ENCODE measurements around the gene NUP160.
"Not testable (repeated sequence)": the region's sequence is repeated elsewhere in the genome, so short reads cannot be mapped to it uniquely, and the experiment has no call there.

NUP160 gene

DNA sequence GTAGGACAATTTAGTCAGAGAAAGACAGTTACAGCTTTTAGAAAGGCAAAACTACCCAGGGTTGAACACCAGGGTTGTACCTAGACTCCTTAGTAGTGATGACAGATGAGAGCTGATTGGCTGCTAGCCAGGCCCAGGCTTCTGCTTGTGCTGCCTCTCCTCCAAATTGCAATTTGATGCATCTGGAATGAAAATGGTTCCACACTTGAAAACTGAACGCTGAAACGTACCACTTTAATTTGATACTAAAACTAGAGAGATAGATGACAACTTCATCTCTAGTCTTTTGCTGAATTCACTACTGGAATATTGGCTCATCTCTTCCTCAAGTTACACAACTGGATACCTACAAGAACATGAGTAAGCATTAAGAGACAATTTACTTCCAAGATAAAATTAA, 61.8 kb downstream of the NUP160 start:
- DNase-seq (ENCODE audit: low read depth), result no peak

DNA sequence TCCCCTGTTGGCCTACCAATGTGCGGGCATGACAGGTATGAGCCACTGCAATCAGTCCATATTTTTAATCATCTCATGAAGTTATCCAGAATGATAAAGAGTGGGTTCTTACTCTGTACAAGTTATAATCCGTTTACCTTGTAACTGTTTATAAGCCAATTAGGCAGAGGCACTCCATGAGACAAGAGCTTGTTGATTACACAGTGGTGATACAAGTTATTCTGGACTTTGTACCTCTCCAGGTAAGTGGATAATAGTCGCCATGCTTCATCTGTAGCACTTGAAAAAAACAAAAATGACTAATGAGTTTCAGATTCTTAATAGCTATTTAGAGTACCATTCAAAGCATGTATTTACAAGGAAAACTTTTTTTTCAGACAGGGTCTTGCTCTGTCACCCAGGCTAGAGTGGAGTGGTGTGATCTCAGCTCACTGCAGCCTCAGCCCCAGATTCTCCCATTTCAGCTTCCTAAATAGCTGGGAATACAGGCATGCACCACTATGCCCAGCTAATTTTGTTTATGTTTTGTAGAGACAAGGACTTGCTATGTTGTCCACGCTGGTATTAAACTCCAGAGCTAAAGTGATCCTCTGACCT, 63.3 kb downstream of the NUP160 start:
- DNase-seq (ENCODE audit: low read depth), result no peak

DNA sequence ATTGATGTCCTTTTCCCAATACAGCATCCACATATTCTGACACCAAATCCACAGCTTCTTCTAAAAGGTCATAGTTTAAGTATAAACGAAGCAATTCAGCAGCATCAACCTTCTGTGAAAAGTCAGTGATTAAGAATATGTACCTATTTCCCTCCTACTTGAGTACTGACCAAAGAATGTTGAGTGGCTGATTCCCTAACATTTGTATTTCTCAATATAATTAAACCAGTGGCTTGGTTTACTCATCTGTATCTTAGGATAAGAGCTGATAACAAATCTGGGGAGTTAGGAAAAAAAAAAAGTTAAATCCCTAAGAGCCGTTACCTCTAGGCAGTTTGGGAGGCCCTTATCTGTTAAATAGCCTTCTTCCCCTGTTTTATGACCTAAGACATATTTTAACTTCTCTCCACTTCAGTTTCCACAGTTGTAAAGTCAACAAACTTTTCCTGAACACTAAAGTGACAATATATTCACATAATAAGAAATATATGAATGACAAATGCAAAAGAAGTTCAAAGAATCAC, 65.0 kb downstream of the NUP160 start:
- no peak for DNase-seq (ENCODE audit: low read depth)

DNA sequence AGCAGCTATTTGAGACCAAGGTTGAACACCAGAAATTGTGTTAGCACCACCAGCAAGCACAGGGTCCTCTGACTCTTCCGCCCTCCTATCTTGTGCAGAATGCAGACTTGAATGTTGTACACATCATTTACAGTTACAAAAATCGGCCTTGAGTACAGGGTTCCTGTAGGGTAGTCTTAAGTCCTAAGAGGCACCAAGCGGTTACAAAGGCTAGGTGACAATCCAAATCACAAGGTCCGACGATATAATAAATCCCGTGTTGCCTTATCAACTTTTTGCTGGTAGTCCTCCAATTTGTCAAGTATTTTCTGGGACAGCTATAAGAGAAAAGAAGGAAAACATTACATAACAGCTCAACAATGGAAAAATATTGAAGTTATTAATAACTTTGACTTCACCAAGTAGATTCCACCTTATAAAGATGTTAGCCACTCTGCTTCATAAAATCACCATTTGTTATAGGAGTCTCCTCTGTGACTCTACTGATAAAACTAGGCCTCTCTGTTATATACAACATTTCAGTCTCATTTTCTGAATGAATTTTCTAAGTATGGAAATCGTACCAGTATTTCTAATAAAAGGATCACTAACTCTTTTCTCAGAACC, 69.2 kb downstream of the NUP160 start:
- DNase-seq (ENCODE audit: low read depth), result no peak

DNA sequence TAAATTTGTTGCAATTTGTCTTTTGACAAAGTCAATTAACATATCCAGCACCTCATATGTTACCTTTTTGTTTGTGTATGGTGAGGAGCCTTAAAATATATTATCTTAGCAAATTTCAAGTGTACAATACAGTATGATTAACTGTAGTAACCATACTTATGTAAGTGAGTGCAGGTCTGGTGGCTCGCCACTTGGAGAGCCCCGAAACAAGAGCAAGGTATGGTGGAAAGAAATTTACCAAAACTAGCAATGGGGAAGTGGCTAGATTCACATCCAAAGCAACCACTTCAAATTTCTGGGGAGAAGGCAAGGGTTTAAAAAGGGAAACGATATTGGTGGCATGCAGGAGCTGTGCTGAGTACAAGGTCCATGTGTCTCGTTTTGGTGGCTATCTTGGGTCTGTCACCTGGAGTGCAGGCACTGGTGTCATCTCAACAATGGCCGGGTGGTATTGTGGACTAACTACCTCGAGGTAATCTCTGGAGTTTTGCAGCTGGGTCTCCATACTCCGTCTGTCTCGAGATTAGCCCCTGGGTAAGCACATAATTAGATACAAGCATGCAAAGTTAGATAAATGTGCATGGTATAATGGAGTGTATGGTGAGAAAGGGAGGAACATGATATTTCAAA, 72.8 kb downstream of the NUP160 start:
- DNase-seq (ENCODE audit: low read depth), result no peak

DNA sequence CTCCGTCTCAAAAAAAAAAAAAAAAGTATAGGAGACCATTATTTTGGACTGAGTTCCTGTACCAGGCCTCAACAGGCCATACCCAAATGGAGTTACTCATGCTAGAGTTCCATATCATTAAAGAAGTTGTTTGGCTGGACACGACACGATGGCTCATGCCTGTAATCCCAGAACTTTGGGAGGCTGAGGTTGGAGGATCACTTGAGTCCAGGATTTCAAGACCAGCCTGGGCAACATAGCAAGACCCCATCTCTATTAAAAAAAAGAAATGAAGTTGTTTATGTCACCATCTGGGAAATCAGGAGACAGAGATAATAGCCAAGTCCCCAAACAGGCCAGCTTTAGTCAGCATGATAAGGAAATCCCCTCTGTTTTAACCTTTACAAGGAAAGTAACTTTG, 74.3 kb downstream of the NUP160 start:
- no peak for DNase-seq (ENCODE audit: low read depth)

DNA sequence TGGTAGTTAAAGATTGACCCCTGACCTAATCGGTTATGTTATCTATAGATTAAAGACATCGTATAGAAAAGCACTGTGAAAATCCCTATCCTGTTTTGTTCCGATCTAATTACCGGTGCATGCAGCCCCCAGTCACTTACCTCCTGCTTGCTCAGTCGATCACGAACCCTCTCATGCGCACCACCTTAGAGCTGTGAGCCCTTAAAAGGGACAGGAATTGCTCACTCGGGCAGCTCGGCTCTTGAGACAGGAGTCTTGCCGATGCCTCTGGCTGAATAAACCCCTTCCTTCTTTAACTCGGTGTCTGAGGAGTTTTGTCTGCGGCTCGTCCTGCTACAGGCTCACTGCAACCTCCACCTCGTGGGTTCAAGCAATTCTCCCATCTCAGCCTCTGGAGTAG, 78.6 kb downstream of the NUP160 start:
- DNase-seq (ENCODE audit: low read depth), result not testable (repeated sequence)

DNA sequence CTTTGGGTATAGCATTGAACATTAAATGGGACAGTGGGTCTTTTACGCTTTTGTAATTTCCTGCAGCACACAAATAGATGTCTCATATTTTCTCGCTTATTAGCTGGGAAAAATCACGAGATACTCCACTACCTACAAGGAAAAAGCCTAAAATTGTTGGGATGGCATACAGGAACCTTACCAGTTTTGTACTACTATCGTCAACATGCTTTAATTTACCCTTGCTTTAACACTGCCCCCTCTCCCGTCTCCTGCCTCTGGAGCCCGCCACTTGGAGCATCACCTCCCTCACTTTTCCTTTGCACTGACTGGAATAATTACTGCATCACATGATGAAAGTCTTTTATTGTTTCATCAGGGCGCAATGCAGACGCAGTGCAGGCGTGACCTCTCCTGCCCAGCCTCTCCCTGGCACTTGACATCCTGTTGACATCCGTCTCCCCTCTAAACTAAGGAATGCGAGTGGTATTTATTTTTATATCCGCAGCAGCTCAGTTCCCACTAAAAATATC, 80.0 kb downstream of the NUP160 start:
- DNase-seq (ENCODE audit: low read depth), result no peak

DNA sequence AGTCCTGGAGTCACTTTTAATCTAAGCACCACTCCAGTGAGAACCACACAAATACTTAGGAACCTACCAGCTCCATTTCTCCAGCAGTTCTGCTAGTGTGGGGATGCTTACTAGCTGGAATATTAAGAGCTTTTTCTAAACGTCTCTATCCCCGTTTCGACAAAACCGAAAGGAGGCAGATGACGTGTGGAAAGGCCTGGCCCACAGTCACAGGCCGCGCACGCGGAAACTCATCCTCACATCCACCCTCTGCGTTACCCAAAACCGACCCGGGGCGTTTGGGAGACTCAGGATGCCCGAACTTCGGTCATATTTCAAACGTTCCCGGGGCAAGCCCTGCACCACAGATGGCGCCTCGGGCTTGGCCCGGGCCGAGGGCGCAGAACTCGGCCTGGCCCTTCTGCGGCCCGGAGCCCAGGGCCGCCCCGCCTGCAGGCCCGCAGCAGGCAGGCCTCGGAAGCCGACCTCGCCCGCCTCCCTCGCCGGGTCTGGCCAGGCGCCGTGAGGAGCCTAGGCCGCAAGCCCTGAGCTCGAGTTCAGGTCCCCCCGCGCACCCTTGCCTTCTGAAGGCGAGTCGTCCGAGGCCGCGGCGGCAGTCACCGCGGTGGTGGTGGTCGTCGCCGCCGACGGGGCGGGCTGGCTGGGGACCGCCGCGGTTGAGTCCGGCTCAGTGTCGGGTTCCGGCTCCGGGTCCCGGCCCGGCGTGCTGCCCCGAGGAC, 81.5 kb downstream of the NUP160 start:
- DNase-seq (ENCODE audit: low read depth), result peak; percentile 53

DNA sequence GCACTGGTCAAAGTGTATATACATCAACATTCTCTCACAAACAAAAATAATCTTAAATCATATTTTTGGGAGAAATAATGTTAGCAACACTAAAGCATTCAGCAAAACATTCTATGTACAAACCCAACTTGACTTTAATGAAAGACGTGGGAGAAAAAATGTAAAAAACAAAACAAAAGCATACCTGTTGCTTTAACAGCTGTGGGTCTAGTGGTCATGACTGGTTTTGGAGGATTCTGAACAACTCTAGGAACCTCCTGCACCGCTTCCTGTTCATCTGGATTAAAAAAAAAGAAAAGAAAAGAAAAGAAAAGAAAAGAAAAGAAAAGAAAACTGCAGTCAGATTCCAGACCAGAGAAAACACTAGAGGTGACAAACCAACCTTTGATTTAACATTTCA, 83.1 kb downstream of the NUP160 start:
- no peak for DNase-seq (ENCODE audit: low read depth)

DNA sequence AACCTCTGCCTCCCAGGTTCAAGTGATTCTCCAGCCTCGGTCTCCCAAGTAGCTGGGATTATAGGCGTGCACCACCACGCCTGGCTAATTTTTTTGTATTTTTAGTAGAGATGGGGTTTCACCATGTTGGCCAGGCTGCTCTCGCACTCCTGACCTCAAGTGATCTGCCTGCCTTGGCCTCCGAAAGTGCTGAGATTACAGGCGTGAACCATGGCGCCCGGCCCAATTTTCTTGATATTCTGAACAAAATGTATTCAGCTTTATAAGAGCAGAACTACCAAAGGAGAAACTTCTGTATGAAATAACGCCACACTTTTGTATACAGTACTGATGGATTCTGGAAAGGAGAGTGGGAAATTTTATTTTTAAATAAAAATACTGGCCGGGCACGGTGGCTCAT, 88.9 kb downstream of the NUP160 start:
- DNase-seq (ENCODE audit: low read depth), result not testable (repeated sequence)

DNA sequence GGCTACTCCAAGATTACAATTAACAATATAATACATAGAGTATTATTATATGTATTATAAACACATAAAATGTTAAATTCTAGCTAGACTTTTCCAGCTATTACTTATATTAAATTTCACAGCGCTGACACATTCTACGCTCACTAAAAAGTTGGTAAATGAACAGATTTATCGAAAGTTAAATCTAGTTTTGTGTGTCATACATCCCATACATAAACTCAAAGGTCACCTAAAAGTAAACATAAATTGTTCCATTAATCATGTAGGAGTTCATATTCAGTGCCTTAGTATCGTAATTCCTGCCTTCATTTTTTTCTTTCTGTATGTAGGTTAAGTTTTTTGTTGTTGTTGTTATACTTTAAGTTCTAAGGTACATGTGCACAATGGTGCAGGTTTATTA, 91.9 kb downstream of the NUP160 start:
- no peak for DNase-seq (ENCODE audit: low read depth)

DNA sequence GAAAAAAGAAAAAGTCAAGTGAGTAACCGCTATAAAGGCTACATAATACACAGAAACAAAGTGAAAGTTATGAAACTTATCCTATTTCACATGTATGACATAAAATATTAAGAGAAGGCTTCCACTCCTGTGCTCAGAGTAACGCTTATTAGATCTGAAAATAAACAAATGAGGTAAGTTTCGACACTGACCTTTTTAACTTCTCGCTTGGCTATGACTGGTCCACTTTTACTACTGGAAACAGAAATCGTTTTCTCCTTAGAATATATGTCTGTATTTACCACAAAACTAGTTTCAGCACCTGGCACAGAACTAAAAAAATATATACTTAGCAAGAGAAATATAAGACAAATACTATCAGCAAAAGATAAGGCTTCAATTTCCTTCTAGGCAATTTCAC, 97.4 kb downstream of the NUP160 start:
- no peak for DNase-seq (ENCODE audit: low read depth)

DNA sequence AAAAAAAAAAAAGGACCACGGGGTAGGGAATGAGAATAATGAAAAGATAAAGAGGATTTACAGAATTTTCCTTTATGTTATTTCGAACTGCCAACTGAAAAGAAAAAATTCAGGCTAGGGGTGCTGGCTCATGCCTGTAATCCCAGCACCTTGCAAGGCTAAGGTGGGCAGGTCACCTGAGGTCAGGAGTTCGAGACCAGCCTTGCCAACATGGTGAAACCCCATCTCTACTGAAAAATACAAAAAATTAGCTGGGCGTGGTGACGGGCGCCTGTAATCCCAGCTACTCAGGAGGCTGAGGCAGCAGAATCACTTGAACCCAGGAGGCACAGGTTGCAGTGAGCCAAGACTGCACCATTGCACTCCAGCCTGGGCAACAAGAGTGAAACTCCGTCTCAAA, 105.7 kb downstream of the NUP160 start:
- not testable (repeated sequence) for DNase-seq (ENCODE audit: low read depth)

DNA sequence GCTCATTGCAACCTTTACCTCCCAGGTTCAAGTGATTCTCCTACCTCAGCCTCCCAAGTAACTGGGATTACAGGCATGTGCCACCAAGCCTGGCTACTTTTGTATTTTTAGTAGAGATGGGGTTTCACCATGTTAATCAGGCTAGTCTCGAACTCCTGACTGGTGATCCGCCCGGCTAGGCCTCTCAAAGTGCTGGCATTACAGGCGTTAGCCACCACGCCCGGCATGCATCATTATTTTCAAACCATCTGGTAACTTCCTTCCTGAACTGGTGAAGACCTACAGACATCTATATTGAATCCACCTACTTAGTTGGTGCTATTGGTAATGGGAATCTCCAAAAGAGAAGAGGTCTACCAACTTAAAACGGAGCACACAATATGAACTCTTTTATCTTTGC, 110.3 kb downstream of the NUP160 start:
- not testable (repeated sequence) for DNase-seq (ENCODE audit: low read depth)

DNA sequence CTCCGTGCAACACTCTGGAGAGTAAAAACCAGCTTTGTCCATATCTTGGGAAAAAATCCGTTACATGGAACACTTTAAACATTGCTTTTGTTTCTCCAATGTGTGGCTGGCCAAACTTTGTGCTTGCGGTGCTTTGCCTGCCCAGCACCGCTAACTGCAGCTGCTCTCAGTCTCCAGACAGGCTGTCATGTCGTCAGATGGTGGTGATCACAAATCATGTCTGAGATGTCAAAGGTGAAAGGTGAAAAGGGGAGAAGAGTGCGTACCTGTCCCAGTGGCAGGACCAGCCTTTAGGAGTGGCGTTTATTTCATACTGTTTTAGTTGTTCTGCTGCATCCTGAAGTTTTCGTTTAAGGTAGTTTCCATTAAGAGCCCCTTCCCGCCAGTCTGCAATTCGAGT, 115.9 kb downstream of the NUP160 start:
- DNase-seq (ENCODE audit: low read depth), result no peak

DNA sequence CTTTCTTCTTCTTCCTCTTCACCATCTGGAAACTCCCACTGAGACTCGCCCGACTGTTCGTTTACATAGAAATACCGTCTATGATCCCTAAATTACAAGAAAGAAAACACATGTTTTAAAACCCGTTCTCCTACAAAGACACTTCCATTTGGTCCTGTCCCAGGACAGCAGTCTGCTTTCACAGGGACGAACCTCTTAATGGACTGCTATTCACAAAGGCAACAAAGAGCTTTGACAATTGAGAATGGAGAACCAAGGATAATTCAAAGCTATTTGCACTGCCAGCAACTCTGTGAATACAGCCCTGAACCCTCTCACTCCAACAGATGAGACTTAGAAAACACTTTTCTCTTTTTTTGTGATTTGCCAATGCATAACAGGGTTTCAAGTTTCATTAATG, 116.7 kb downstream of the NUP160 start:
- DNase-seq (ENCODE audit: low read depth), result no peak

All from activated T-helper 1 cell treated with Interleukin-2 at 50 U/mL for 16 hours (primary cell).